Hematopoietic multipotent progenitor cell treated with erythropoietin and hydrocortisone succinate and interleukin-3 and kit ligand, for 6 days (in vitro differentiated cells): ENCODE results near the gene CACNA1C.

Source experiments
- DNase-seq: peaks from one replicate; pipeline ENCODE4 v3.0.0-alpha.2; 2015

Gene CACNA1C

GRCh38 chr12:2172491-2173214 is 119.9 kb downstream of the CACNA1C start:
- no peak for DNase-seq

GRCh38 chr12:2173971-2174370 is 121.2 kb downstream of the CACNA1C start:
- DNase-seq: no peak

- DNase-seq: no peak
Observed at GRCh38 chr12:2177003-2177402, 124.2 kb downstream of the CACNA1C start.

GRCh38 chr12:2177751-2178150 is 125.0 kb downstream of the CACNA1C start:
- no peak for DNase-seq

GRCh38 chr12:2179058-2179457 is 126.3 kb downstream of the CACNA1C start:
- DNase-seq: no peak

- DNase-seq: no peak
Observed at GRCh38 chr12:2179953-2180736, 127.4 kb downstream of the CACNA1C start.

GRCh38 chr12:2180737-2181082 is 127.9 kb downstream of the CACNA1C start:
- no peak for DNase-seq

- DNase-seq: peak; percentile 38
Observed at GRCh38 chr12:2183556-2184541, 131.1 kb downstream of the CACNA1C start.

- DNase-seq: no peak
Observed at GRCh38 chr12:2185751-2186341, 133.1 kb downstream of the CACNA1C start.

- DNase-seq: peak; percentile 29
Observed at GRCh38 chr12:2187195-2187945, 134.6 kb downstream of the CACNA1C start.

GRCh38 chr12:2190085-2190484 is 137.3 kb downstream of the CACNA1C start:
- DNase-seq: no peak

GRCh38 chr12:2190896-2191533 is 138.2 kb downstream of the CACNA1C start:
- DNase-seq: no peak

- no peak for DNase-seq
Observed at GRCh38 chr12:2191534-2192153, 138.9 kb downstream of the CACNA1C start.

- DNase-seq: no peak
Observed at GRCh38 chr12:2192231-2192630, 139.4 kb downstream of the CACNA1C start.

- DNase-seq: no peak
Observed at GRCh38 chr12:2194060-2194459, 141.3 kb downstream of the CACNA1C start.

- no peak for DNase-seq
Observed at GRCh38 chr12:2194571-2194970, 141.8 kb downstream of the CACNA1C start.

- no peak for DNase-seq
Observed at GRCh38 chr12:2195085-2195484, 142.3 kb downstream of the CACNA1C start.

- DNase-seq: no peak
Observed at GRCh38 chr12:2198005-2198501, 145.3 kb downstream of the CACNA1C start.

- DNase-seq: no peak
Observed at GRCh38 chr12:2198542-2198941, 145.8 kb downstream of the CACNA1C start.

- DNase-seq: no peak
Observed at GRCh38 chr12:2205996-2206395, 153.2 kb downstream of the CACNA1C start.
